Esophagus muscularis mucosa (tissue), 3 donors: Measurements from ENCODE around the gene PIK3CD.

Source experiments
- EP300 ChIP-seq: sonication (generic); formaldehyde crosslinking; IDR thresholded peaks from one replicate; pipeline ENCODE4 v1.6.1; 2017; ENCODE audit warnings: antibody characterized with exemption
- TF ChIP-seq, protein P1 (sequence below), 3 experiments: fragments of 200-600 bp in 2 of 3; fragments of 450-650 bp in 1 of 3; sonication (generic) in 2 of 3; IDR thresholded peaks; one replicate each; pipeline ENCODE4 v1.5.1; 2017 to 2019; ENCODE audit warnings: antibody characterized with exemption in 3 of 3, mild to moderate bottlenecking in 2 of 3, moderate library complexity in 1 of 3

DNA sequence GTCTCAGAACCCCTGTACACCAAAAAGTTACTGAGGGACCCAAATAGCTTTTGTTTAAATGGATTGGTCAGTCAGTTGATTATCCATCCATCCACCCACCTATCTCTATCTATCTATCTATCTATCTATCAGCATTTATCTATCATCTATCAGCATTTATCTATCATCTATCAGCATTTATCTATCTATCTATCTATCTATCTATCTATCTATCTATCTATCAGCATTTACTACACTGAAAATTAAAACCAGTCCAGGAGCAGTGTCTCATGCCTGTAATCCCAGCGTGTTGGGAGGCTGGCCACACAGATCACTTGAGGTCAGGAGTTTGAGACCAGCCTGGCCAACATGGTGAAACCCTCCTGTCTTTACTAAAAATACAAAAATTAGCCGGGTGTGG is 125.2 kb downstream of the PIK3CD start:
- TF ChIP-seq, protein P1, sequence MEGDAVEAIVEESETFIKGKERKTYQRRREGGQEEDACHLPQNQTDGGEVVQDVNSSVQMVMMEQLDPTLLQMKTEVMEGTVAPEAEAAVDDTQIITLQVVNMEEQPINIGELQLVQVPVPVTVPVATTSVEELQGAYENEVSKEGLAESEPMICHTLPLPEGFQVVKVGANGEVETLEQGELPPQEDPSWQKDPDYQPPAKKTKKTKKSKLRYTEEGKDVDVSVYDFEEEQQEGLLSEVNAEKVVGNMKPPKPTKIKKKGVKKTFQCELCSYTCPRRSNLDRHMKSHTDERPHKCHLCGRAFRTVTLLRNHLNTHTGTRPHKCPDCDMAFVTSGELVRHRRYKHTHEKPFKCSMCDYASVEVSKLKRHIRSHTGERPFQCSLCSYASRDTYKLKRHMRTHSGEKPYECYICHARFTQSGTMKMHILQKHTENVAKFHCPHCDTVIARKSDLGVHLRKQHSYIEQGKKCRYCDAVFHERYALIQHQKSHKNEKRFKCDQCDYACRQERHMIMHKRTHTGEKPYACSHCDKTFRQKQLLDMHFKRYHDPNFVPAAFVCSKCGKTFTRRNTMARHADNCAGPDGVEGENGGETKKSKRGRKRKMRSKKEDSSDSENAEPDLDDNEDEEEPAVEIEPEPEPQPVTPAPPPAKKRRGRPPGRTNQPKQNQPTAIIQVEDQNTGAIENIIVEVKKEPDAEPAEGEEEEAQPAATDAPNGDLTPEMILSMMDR (IDR thresholded peaks at IDR 0.05): no peak
- no peak for TF ChIP-seq EP300
